ENCODE data around the gene POMGNT1. TPM values are rescaled to one million over a fixed set of nuclear protein-coding genes. Genes with fewer than 3 reads are reported as not detected.

POMGNT1 gene
- total RNA-seq, 2 experiments from 2014 or later = 32.0 to 33.4 TPM

DNA sequence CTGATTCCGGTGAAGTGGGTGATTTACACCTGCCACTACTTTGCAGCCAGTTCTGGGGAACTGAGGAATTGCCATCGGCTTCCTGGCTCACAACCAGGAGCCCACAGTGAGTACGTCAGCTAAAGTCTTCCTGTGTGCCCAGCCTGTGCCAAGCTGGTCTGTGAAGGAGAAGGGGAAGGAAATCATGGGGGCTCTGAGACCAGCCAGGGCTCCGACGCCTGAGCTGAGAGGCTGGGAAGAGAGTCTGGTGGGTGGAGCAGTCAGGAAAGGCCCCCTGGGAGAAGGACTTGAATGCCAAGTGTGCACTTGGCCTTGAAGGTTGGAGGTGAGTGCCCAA lies 6.1 kb upstream of the POMGNT1 start:
- ChIA-PET CTCF (no interaction called here), POLR2A (no interaction called here)
- H3K9me3 Mint-ChIP-seq = no peaks in the 10 kb centered on the region
- H3K36me3 Mint-ChIP-seq (ENCODE audit: low read depth) = no peaks in the 10 kb centered on the region
- peaks cover 14% of the 10 kb centered on the region for H3K4me1 Mint-ChIP-seq
- no peak overlapping the region for H3K4me3 Mint-ChIP-seq
- no peak overlapping the region for H3K27ac Mint-ChIP-seq
- no peaks in the 10 kb centered on the region for H3K27me3 Mint-ChIP-seq
- DNase-seq = no peak

DNA sequence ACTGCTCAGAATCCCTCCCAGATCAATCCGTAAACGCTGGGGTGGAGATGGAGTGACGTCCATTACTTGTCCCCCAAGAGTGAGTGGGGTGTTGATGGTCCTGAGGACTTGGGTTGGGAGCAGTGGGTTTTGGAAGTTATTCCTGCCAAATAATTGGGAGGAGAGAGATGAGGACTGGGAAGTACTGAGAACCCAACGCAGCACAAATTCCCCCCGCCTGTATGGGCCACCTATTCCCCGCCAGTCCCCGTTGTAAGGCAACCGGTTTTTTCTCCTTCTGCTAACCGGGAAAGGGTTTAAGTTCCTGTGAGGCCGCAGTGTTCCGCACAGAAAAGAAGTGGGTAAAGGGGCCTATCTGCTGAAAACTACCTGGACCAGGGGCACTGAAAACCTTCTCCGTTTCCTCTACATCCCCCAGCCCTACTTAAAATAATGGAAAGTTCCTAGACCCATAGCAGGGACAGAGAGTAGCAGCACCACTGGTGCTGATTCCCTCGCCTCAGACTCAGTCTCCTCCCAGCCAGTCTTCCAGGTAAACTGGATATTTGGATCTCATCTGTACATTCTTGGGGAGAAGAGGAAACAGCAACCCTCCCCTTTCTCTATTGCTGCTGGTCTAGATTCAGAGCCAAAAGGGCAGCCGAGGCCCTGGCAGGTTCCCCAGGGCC lies 5.6 kb upstream of the POMGNT1 start:
- Mint-ChIP-seq H3K27ac (no peak overlapping the region), H3K4me1 (peaks cover 18% of the 10 kb centered on the region), H3K27me3 (no peaks in the 10 kb centered on the region), H3K9me3 (no peaks in the 10 kb centered on the region), H3K4me3 (no peak overlapping the region), H3K36me3 (ENCODE audit: low read depth) (no peaks in the 10 kb centered on the region)
- ChIA-PET CTCF (interaction anchor here (1.9 kb wide), 1 partner anchor 18 kb away, joined by 4 read pairs; no protein-coding TSS in a partner anchor), POLR2A (interaction anchor here (0.6 kb wide), 1 partner anchor 212 kb away, joined by 3 read pairs; no protein-coding TSS in a partner anchor)
- no peak for DNase-seq

DNA sequence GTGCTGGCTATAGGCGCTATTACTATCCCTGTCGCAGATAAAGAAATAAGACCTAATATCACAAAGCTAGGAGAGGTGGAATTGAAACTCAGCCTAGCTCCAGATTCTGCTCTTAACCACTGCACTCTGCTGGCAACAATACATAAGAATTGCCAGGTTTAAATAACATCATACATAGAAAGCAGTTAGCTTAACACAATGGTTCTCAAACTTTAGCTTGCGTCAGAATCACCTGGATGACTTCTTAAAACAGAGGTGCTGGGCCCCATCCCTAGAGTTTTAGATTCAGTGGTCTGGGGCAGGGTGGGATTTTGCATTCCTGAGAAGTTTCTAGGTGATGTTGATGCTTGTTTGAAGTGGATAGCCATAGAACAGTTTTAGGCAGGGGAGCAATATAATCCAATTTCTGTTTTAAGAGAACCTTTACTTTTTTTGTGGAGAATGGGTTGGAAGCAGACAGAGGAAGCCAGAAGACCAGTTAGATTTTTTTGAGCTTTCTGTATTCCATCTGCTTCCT lies 1.1 kb upstream of the POMGNT1 start:
- POLR2A ChIA-PET = no interaction called here
- Mint-ChIP-seq H3K36me3 (ENCODE audit: low read depth) (peaks cover 2% of the 10 kb centered on the region), H3K27ac (peak overlapping the region; percentile 75), H3K9me3 (no peaks in the 10 kb centered on the region), H3K4me1 (peaks cover 32% of the 10 kb centered on the region), H3K4me3 (peak overlapping the region; percentile 80), H3K27me3 (no peaks in the 10 kb centered on the region)
- CTCF ChIA-PET = interaction anchor here (0.6 to 1.1 kb wide), 4 partner anchors 16 to 138 kb away, joined by 3 to 5 read pairs (median 4); no protein-coding TSS in a partner anchor
- DNase-seq = no peak

DNA sequence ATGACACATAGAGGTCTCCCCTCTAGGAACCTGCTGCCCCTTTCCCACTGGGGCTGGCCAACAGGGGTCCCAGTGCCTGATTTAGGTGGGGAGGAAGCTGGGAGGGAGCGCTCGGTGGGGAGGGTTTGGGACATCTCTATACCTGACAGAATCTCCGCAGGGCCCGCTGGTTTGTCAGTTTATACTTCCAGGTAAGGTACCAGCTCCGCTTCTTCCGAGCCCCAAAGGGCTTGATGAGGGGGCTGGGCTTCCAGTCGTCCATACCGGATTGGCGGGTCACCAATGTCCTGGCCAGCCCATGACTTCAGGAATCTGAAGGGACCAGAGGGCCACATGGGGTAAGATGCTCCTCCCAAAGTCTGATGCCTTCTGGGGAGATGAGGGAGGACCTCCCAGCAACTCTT lies 672 bp downstream of the POMGNT1 start:
- POLR2A ChIA-PET = no interaction called here
- Mint-ChIP-seq H3K27ac (peak overlapping the region; percentile 57), H3K4me1 (peaks cover 25% of the 10 kb centered on the region)

DNA sequence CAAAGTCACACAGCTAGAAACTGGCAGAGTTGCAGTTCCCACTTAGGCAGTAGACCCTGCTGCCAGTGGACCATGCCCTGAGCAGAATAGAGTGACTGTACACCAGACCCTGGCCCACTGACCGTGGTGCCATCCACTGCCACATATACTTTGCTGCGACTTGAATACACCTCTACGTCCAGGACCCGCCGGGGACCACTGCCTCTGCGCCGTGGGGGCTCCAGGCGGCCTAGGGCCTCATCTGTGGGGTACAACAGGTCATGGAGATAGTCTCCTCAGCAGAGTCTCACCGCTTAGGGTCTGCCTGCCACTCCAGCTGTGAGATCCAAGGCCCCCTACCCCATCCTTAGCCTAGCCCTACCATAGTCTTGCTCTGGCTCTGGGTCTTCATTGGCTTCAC lies 1.6 kb downstream of the POMGNT1 start:
- Mint-ChIP-seq H3K9me3 (no peaks in the 10 kb centered on the region), H3K4me1 (peaks cover 23% of the 10 kb centered on the region), H3K4me3 (peak overlapping the region; percentile 80), H3K27me3 (no peaks in the 10 kb centered on the region), H3K27ac (no peak overlapping the region), H3K36me3 (ENCODE audit: low read depth) (peaks cover 6% of the 10 kb centered on the region)
- CTCF ChIA-PET = no interaction called here
- no peak for DNase-seq
- POLR2A ChIA-PET = no interaction called here

More for the DNA sequence above, 672 bp downstream of the POMGNT1 start:
- Mint-ChIP-seq H3K9me3 (no peaks in the 10 kb centered on the region), H3K27me3 (no peaks in the 10 kb centered on the region), H3K4me3 (peak overlapping the region; percentile 80), H3K36me3 (ENCODE audit: low read depth) (peaks cover 6% of the 10 kb centered on the region)
- CTCF ChIA-PET = no interaction called here
- no peak for DNase-seq

DNA sequence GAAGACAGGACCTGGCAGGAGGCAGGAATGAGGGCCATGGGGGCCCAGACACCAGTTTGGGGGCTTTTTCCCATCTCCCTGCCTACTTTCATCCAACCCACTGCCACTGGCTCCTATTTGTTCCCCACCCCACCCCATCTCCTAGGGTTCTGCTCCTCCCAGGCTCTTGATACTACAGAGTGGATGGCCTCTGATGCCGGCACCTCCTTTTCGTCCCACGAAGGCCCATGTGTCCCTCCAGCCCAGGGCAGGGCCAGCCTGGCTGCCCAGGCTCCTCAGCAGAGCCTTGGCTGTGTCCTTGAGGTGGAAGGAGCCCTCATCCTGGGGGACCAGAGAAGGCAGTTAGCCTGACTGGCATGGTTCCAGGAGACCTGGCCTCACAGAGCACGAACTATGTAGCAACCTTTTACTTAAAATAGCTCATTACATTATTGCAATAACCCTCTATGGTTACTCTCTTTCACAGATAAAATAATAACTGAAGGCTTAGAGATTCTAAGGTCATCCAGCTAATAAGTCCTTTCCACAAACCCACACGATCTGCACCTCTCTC lies 3.5 kb downstream of the POMGNT1 start:
- DNase-seq = no peak
- Mint-ChIP-seq H3K36me3 (ENCODE audit: low read depth) (peaks cover 6% of the 10 kb centered on the region), H3K4me3 (no peak overlapping the region), H3K4me1 (peaks cover 21% of the 10 kb centered on the region), H3K27ac (no peak overlapping the region), H3K27me3 (no peaks in the 10 kb centered on the region), H3K9me3 (no peaks in the 10 kb centered on the region)
- ChIA-PET POLR2A (no interaction called here), CTCF (interaction anchor here (0.6 to 1.3 kb wide), 2 partner anchors 13 to 104 kb away, joined by 3 to 4 read pairs; no protein-coding TSS in a partner anchor)

DNA sequence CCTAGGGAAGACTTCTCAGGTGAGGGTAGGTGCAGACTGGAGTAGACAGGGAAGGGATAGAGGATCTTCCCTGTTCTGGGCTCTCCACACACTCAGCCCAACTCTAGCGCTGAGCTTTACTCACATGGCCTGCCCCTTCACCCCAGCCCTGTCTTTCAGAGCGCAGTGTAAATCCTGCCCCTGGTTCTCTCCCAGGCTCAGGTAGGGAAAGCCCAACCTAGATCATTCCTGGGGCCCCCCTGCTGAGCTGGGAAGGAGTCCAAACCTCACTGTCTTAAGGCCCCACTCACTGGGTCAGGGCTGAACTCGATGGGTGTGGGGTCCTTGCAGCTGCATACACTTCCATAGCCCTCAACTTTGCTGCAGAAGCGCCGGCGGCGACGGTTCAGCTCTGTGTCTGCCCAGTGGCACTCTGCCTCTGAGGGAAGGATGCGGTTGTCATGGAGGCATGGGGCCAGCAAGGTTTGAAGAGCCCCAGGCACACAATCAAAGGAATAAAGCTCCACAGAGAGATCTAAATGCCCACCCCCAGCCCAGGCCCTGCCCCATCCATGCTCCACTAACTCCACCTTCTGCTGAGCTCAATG lies 4.2 kb downstream of the POMGNT1 start:
- ChIA-PET CTCF (interaction anchor here (0.6 to 0.9 kb wide), 3 partner anchors 51 to 125 kb away, joined by 3 to 4 read pairs (median 3); no protein-coding TSS in a partner anchor), POLR2A (no interaction called here)
- DNase-seq = no peak
- H3K36me3 Mint-ChIP-seq (ENCODE audit: low read depth) = peaks cover 6% of the 10 kb centered on the region
- no peaks in the 10 kb centered on the region for H3K27me3 Mint-ChIP-seq
- no peak overlapping the region for H3K27ac Mint-ChIP-seq
- H3K4me1 Mint-ChIP-seq = peaks cover 15% of the 10 kb centered on the region
- no peak overlapping the region for H3K4me3 Mint-ChIP-seq
- H3K9me3 Mint-ChIP-seq = no peaks in the 10 kb centered on the region

DNA sequence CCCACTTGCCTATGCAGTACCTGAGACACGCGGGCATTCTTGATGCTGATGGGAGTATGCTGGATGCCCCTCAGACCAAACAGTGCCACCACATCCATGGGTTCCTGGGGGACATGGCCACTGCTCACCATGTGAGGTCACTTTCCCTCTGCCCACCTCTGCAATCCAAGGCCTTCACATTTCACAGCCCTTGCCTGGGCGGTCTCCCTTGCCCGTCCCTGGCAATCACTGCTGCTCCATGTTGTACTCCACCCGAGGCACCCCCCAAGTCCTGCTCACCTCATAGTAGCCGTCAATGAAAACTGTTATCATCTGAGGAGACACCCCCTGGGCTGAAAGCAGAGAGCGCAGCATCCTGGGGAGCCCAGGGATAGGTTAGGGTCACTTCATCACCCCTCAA lies 4.9 kb downstream of the POMGNT1 start:
- no peak overlapping the region for H3K27ac Mint-ChIP-seq
- CTCF ChIA-PET = interaction anchor here (0.6 to 0.9 kb wide), 2 partner anchors 51 to 126 kb away, joined by 3 read pairs; no protein-coding TSS in a partner anchor
- H3K4me3 Mint-ChIP-seq = no peak overlapping the region
- POLR2A ChIA-PET = no interaction called here
- no peak for DNase-seq
- H3K4me1 Mint-ChIP-seq = peaks cover 11% of the 10 kb centered on the region
- peaks cover 6% of the 10 kb centered on the region for H3K36me3 Mint-ChIP-seq (ENCODE audit: low read depth)
- no peaks in the 10 kb centered on the region for H3K27me3 Mint-ChIP-seq
- no peaks in the 10 kb centered on the region for H3K9me3 Mint-ChIP-seq

DNA sequence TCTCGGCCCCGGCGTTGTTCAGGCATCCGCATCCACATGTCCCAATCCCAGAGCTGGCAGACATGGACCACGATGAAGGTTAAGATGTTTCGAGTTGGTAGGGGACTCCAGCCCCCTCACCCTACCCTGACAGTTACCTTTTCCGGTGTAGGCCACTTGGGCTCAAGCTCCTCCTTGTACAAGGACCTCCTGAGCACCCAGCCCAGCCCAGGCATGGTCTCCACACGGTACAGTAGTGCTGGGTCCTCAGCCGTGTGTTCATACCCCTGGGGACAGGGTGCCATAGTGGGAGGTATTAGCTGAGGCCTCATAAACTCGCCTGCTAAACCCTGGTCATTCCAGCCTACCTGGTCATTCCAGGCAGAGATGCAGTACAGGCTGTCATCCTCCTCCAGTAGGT lies 6.1 kb downstream of the POMGNT1 start:
- Mint-ChIP-seq H3K36me3 (ENCODE audit: low read depth) (peaks cover 6% of the 10 kb centered on the region), H3K9me3 (no peaks in the 10 kb centered on the region), H3K4me1 (peaks cover 5% of the 10 kb centered on the region), H3K4me3 (no peak overlapping the region), H3K27ac (no peak overlapping the region), H3K27me3 (no peaks in the 10 kb centered on the region)
- CTCF ChIA-PET = no interaction called here
- POLR2A ChIA-PET = no interaction called here
- no peak for DNase-seq

DNA sequence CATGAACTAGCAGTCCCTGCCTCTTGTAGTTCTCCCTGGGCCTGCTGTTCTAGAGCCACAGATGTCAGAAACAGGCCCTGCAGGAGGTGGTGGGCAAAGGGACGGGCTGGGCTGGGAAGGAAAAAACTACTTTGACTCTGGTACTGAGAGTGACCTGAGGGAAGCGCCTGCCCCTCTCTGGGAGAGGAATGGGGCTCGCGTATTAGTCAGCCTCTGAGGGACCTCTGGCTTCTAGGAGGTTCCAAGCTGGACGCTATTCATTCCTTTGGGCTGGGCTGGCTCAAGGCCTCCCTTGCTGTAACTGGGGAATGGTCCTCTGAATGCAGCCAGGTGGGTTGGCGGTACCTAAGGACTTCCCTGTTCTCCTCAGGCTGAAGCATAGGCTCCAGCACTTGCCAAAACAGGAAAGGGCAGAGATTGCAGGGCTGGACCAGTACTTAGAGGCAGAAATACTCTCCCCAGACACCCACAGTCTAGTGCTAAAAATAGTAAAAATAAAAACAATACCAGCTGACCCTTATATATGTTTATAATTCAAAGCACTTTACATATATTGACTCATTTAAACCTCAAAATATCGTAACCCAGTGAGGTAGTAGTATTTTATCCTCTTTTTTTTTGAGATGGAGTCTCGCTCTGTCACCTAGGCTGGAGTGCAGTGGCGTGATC lies 7.1 kb downstream of the POMGNT1 start:
- H3K27me3 Mint-ChIP-seq = no peaks in the 10 kb centered on the region
- CTCF ChIA-PET = interaction anchor here (0.8 kb wide), 1 partner anchor 33 kb away, joined by 3 read pairs; no protein-coding TSS in a partner anchor
- H3K27ac Mint-ChIP-seq = no peak overlapping the region
- no peak overlapping the region for H3K4me3 Mint-ChIP-seq
- H3K36me3 Mint-ChIP-seq (ENCODE audit: low read depth) = peaks cover 6% of the 10 kb centered on the region
- no peaks in the 10 kb centered on the region for H3K9me3 Mint-ChIP-seq
- DNase-seq = no peak
- H3K4me1 Mint-ChIP-seq = peaks cover 1% of the 10 kb centered on the region
- POLR2A ChIA-PET = no interaction called here

DNA sequence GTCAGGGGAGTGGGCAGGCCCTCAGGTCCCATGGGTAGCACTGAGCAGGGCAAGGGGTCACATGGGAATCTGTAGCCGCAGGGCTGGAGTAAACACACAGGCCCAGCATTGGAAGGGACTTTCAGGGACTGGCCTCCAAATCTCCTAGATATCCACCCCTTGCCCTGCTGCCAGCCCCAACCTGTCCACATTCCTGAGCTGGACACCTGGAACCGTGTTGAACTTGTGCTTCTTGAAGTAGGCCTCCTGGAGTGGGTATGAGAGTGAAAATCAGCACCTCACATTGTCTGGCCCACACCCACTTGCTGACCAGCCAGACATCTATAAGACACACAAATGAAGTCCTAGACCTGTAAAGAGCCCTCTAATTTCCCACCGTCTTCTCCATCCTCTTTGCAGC lies 7.7 kb downstream of the POMGNT1 start:
- no peaks in the 10 kb centered on the region for H3K9me3 Mint-ChIP-seq
- H3K36me3 Mint-ChIP-seq (ENCODE audit: low read depth) = peaks cover 6% of the 10 kb centered on the region
- H3K27me3 Mint-ChIP-seq = no peaks in the 10 kb centered on the region
- H3K4me1 Mint-ChIP-seq = no peaks in the 10 kb centered on the region
- H3K27ac Mint-ChIP-seq = no peak overlapping the region
- ChIA-PET CTCF (interaction anchor here (0.6 to 0.8 kb wide), 3 partner anchors 34 to 113 kb away, joined by 3 read pairs; no protein-coding TSS in a partner anchor), POLR2A (no interaction called here)
- DNase-seq = no peak
- H3K4me3 Mint-ChIP-seq = no peak overlapping the region

DNA sequence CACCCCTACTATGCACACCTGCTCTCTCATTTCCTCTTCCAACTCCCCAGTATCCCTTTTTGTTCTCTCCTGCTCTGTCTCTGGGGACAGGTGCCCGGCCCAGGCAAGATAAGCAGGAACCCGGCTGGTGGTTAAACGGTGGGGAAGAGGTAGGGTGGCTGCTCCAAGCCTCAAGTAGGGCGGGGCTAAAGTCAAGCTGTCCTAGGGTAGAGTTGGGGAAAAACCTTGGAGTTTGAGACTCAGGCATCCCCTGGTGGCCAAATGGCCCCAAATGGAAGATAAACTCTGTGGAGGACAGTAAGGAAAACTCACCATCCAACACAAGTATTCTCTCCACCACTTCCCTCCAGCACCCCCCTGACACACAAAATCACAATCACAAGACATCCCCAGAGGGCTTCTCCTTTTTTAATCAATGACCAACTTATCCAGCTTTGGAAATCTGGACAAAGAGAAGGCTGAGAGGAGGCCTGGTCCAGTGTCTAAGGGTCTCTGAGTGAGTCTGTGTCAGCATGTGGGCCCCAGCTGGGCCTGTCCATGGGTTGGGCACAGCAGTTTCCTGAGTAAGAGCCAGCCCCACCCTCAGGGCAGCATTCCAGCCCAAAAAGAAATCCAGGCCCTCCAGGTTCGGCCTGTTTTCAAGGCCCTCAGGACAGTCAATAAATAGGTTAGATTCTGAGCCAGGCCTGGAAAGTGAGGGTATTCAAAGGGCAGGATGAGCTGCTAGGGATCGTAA lies 9.8 kb downstream of the POMGNT1 start:
- Mint-ChIP-seq H3K27ac (peak overlapping the region; percentile 7), H3K4me3 (no peak overlapping the region), H3K36me3 (ENCODE audit: low read depth) (peaks cover 4% of the 10 kb centered on the region), H3K9me3 (no peaks in the 10 kb centered on the region), H3K27me3 (no peaks in the 10 kb centered on the region), H3K4me1 (peaks cover 6% of the 10 kb centered on the region)
- POLR2A ChIA-PET = no interaction called here
- no peak for DNase-seq
- CTCF ChIA-PET = interaction anchor here (0.7 kb wide), 1 partner anchor 124 kb away, joined by 3 read pairs; no protein-coding TSS in a partner anchor

All from activated CD4-positive, alpha-beta T cell treated with anti-CD3 and anti-CD28 coated beads, Interleukin-2, amount 10 ng/mL, durations not matched to agents 7 days and 5 days (primary cell).